ENCODE data around the gene TPT1.

DNA sequence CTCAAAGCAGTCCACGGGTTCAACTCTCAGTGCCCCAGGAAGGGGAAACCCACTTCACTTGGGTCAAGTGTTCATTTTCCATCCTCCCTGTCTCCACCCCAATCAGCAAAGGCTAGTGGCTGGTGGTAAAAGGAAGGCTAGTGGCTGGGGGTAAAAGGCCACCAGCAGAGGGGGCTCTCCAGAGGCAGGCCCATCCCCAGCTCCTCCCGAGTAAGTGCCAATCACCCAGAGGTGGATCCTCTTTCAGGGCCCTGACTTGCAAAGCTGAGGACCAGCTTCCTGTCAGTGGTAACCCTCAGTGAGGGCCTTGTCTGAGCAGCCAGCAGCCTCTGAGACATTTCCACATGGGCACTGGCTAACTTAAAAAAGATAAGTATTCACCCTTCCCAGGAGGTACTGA lies 22.0 kb upstream of the TPT1 start:
- TF ChIP-seq, protein P1, sequence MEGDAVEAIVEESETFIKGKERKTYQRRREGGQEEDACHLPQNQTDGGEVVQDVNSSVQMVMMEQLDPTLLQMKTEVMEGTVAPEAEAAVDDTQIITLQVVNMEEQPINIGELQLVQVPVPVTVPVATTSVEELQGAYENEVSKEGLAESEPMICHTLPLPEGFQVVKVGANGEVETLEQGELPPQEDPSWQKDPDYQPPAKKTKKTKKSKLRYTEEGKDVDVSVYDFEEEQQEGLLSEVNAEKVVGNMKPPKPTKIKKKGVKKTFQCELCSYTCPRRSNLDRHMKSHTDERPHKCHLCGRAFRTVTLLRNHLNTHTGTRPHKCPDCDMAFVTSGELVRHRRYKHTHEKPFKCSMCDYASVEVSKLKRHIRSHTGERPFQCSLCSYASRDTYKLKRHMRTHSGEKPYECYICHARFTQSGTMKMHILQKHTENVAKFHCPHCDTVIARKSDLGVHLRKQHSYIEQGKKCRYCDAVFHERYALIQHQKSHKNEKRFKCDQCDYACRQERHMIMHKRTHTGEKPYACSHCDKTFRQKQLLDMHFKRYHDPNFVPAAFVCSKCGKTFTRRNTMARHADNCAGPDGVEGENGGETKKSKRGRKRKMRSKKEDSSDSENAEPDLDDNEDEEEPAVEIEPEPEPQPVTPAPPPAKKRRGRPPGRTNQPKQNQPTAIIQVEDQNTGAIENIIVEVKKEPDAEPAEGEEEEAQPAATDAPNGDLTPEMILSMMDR (IDR thresholded peaks at IDR 0.05; ENCODE audit: insufficient read depth, low read length, poor library complexity, severe bottlenecking): no peak
- TF ChIP-seq EZH2phosphoT487 (conservative IDR thresholded peaks at IDR 0.05; ENCODE audit: low read length): no peak
